ENCODE results near the gene TCEA3.

Gene TCEA3

DNA sequence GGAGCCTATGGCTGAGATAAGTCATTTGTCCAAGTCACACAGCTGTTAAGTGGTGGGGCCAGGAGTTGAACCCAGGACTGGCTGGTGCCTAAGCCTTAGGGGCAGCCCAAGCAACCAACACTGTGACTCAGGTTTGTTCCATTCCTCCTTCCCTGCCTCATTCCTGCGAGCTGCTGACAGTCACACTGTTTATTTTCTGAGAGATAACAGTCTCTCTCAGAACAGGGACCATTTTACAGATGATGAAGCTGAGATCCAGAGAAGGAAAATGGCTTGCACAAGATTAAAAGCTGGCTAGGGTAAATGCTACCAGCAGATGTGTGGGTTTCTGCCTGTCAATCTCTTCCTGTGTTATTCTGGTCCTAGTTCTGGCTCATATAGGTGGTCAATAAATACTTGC lies 24.3 kb upstream of the TCEA3 start:
- no peak overlapping the region for H3K4me3 ChIP-seq (ENCODE audit: low read length in 2 of 2)
- no peaks in the 10 kb centered on the region for H3K27me3 ChIP-seq (ENCODE audit: control insufficient read depth in 2 of 2, insufficient read depth in 2 of 2, low read length in 2 of 2)
- H3K9ac ChIP-seq (ENCODE audit: low read depth in 1 of 2, low read length in 2 of 2): no peak overlapping the region
- peaks cover 0 to 3% of the 10 kb centered on the region in 2 donors for H3K36me3 ChIP-seq (ENCODE audit: control insufficient read depth in 2 of 2, insufficient read depth in 2 of 2, low read length in 2 of 2)
- no peaks in the 10 kb centered on the region for H3K9me3 ChIP-seq (ENCODE audit: control insufficient read depth in 2 of 2, low read length in 2 of 2)
- peaks cover 21 to 30% of the 10 kb centered on the region in 2 donors for H3K4me1 ChIP-seq (ENCODE audit: control insufficient read depth in 2 of 2, insufficient read depth in 2 of 2, low read length in 2 of 2)
- no peak overlapping the region for H3K27ac ChIP-seq (ENCODE audit: low read depth in 2 of 2, low read length in 2 of 2)

DNA sequence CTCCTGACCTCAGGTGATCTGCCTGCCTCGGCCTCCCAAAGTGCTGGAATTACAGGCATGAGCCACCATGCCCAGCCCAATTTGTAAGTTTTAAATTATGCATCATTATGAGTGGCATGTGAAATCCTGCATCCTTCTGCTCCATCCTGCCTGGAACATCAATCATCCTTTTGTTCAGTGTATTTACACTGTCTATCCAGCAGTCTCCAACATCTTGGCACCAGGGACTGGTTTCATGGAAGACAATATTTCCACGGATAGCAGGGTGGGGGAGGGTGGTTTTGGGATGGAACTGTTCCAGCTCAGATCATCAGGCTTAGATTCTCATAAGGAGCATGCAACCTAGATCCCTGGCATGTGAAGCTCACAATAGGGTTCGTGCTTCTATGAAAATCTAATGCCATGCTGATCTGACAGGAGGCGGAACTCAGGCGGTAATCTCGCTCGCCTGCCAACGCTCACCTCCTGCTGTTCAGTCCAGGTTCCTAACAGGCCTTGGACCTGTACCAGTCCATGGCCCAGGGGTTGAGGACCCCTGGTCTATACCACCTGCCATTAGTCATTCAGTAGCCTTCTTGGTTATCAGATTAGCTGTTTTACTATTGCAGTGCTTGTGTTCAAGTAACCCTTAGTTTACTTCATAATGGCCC lies 22.2 kb upstream of the TCEA3 start:
- no peaks in the 10 kb centered on the region for H3K9me3 ChIP-seq (ENCODE audit: control insufficient read depth in 2 of 2, low read length in 2 of 2)
- peaks cover 0 to 6% of the 10 kb centered on the region in 2 donors for H3K36me3 ChIP-seq (ENCODE audit: control insufficient read depth in 2 of 2, insufficient read depth in 2 of 2, low read length in 2 of 2)
- no peak overlapping the region for H3K9ac ChIP-seq (ENCODE audit: low read depth in 1 of 2, low read length in 2 of 2)
- no peak overlapping the region for H3K27ac ChIP-seq (ENCODE audit: low read depth in 2 of 2, low read length in 2 of 2)
- peaks cover 12 to 20% of the 10 kb centered on the region in 2 donors for H3K4me1 ChIP-seq (ENCODE audit: control insufficient read depth in 2 of 2, insufficient read depth in 2 of 2, low read length in 2 of 2)
- no peaks in the 10 kb centered on the region for H3K27me3 ChIP-seq (ENCODE audit: control insufficient read depth in 2 of 2, insufficient read depth in 2 of 2, low read length in 2 of 2)
- no peak overlapping the region for H3K4me3 ChIP-seq (ENCODE audit: low read length in 2 of 2)

DNA sequence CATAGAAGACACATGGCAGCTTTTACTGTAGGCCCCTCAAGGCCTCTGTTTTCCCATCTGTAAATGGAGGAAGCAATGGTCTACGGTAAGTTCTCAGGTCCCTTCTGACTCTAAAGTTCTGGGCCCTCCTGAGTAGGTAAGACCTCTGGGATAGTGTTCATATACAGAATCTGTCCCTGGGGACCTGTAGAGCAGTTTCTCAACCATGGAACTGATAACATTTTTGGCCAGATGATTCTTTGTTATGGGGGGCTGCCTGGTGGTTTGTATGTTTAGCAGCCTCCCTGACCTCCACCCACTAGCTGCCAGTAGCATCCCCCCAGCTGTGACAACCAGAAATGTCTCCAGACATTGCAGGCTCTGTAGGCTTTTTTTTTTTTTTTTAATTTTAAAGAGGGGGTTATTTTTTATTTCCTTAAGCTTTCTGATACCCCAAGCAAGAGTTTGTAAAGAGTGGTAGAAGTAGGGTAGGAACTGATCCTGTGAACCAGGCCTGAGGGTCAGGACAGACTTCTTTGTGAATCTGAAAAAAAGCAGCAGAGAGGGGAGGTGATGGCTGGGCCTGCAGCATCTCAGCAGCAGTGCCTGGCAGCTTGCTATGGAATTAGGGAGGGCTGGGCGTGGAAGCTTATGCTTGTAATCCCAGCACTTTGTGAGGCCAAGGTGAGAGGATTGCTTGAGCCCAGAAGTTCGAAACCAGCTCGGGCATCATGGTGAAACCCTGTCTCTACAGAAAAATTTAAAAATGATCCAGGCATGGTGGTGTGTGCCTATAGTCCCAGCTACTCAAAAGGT lies 20.2 kb upstream of the TCEA3 start:
- Histone ChIP-seq H3K36me3 (ENCODE audit: control insufficient read depth in 2 of 2, insufficient read depth in 2 of 2, low read length in 2 of 2) (peaks cover 0 to 8% of the 10 kb centered on the region in 2 donors), H3K9me3 (ENCODE audit: control insufficient read depth in 2 of 2, low read length in 2 of 2) (no peaks in the 10 kb centered on the region), H3K4me1 (ENCODE audit: control insufficient read depth in 2 of 2, insufficient read depth in 2 of 2, low read length in 2 of 2) (peaks cover 0 to 2% of the 10 kb centered on the region in 2 donors), H3K4me3 (ENCODE audit: low read length in 2 of 2) (no peak overlapping the region), H3K9ac (ENCODE audit: low read depth in 1 of 2, low read length in 2 of 2) (no peak overlapping the region), H3K27ac (ENCODE audit: low read depth in 2 of 2, low read length in 2 of 2) (no peak overlapping the region), H3K27me3 (ENCODE audit: control insufficient read depth in 2 of 2, insufficient read depth in 2 of 2, low read length in 2 of 2) (no peaks in the 10 kb centered on the region)

DNA sequence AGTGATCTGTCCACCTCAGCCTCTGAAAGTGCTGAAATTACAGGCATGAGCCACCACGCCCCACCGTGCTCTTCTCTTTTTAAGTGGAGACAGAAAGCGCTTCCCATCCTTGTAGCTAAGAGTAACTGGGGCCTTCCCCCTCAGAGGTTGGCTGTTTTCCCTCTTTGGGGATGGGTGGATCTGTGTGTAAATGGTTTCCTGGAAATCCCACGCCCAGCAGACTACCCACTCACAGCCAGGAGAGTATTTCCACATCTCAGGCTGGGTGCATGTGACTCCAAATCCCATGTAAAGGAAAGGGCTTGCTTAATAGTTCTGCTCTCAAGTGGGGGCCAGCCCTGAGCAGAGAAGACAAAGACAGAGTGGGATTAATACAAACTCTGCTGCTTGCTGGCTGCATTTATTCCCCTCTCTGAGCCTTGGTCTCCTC lies 19.6 kb upstream of the TCEA3 start:
- no peaks in the 10 kb centered on the region for H3K4me1 ChIP-seq (ENCODE audit: control insufficient read depth in 2 of 2, insufficient read depth in 2 of 2, low read length in 2 of 2)
- H3K36me3 ChIP-seq (ENCODE audit: control insufficient read depth in 2 of 2, insufficient read depth in 2 of 2, low read length in 2 of 2): peaks cover 0 to 7% of the 10 kb centered on the region in 2 donors
- H3K27me3 ChIP-seq (ENCODE audit: control insufficient read depth in 2 of 2, insufficient read depth in 2 of 2, low read length in 2 of 2): no peaks in the 10 kb centered on the region
- H3K4me3 ChIP-seq (ENCODE audit: low read length in 2 of 2): no peak overlapping the region
- H3K9me3 ChIP-seq (ENCODE audit: control insufficient read depth in 2 of 2, low read length in 2 of 2): no peaks in the 10 kb centered on the region
- no peak overlapping the region for H3K27ac ChIP-seq (ENCODE audit: low read depth in 2 of 2, low read length in 2 of 2)
- no peak overlapping the region for H3K9ac ChIP-seq (ENCODE audit: low read depth in 1 of 2, low read length in 2 of 2)

DNA sequence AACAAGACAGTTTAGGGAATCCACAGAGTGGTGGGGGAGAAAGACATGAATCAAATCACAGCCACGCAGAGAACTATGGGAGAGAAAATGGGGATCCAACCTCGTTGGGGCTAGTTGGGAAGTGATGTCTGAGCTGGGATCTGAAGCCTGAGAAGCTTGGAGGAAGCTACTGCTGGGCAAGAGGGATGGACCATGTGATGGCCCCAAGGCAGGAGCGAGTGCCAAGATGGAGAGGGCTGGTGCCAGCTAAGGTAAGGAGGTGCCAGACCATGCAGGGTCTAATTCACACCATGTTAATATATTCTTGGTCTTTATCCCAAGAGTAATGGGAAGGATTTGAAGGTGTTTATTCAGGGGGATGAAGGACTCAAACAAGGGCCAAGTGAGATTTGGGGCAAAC lies 18.2 kb upstream of the TCEA3 start:
- no peaks in the 10 kb centered on the region for H3K4me1 ChIP-seq (ENCODE audit: control insufficient read depth in 2 of 2, insufficient read depth in 2 of 2, low read length in 2 of 2)
- no peak overlapping the region for H3K27ac ChIP-seq (ENCODE audit: low read depth in 2 of 2, low read length in 2 of 2)

DNA sequence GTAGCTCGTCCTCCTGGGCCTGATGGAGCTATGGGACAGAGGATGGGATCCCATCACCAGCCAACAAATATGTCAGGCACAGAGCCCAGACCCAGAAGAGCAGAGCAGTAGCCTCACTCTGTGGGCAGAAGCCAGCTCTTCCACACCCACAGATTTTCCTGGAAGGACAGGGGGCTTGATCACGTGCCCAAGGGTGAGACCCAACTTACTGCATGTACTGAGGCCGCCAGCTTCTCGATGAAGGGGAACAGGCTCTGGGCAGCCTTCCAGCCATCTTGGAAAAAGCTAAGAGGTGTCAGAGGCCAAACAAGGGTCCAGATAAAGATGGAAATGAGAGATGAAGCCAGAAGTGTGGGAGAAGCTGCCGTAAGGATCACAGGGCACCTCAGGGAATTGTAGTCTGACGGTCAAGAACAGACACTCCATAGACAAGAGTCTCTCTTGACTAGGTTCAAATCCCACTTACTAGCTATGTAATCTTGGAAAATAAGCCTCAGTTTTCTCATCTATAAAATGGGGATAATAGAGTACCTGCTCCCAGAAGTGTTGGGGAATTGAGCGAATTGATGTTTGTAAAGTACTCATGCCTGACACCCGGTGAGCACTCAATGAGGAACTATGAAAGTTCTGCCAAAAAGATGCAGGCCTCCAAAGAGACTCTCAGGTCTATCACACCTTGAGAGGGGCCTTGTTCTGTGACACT lies 17.0 kb upstream of the TCEA3 start:
- Histone ChIP-seq H3K27ac (ENCODE audit: low read depth in 2 of 2, low read length in 2 of 2) (no peak overlapping the region), H3K4me1 (ENCODE audit: control insufficient read depth in 2 of 2, insufficient read depth in 2 of 2, low read length in 2 of 2) (peaks cover 0 to 7% of the 10 kb centered on the region in 2 donors), H3K4me3 (ENCODE audit: low read length in 2 of 2) (no peak overlapping the region), H3K9me3 (ENCODE audit: control insufficient read depth in 2 of 2, low read length in 2 of 2) (no peaks in the 10 kb centered on the region), H3K9ac (ENCODE audit: low read depth in 1 of 2, low read length in 2 of 2) (no peak overlapping the region), H3K36me3 (ENCODE audit: control insufficient read depth in 2 of 2, insufficient read depth in 2 of 2, low read length in 2 of 2) (peaks cover 0 to 7% of the 10 kb centered on the region in 2 donors), H3K27me3 (ENCODE audit: control insufficient read depth in 2 of 2, insufficient read depth in 2 of 2, low read length in 2 of 2) (no peaks in the 10 kb centered on the region)

More for the DNA sequence above, 18.2 kb upstream of the TCEA3 start:
- Histone ChIP-seq H3K9ac (ENCODE audit: low read depth in 1 of 2, low read length in 2 of 2) (no peak overlapping the region), H3K27me3 (ENCODE audit: control insufficient read depth in 2 of 2, insufficient read depth in 2 of 2, low read length in 2 of 2) (no peaks in the 10 kb centered on the region), H3K4me3 (ENCODE audit: low read length in 2 of 2) (no peak overlapping the region), H3K36me3 (ENCODE audit: control insufficient read depth in 2 of 2, insufficient read depth in 2 of 2, low read length in 2 of 2) (peaks cover 0 to 7% of the 10 kb centered on the region in 2 donors), H3K9me3 (ENCODE audit: control insufficient read depth in 2 of 2, low read length in 2 of 2) (no peaks in the 10 kb centered on the region)

DNA sequence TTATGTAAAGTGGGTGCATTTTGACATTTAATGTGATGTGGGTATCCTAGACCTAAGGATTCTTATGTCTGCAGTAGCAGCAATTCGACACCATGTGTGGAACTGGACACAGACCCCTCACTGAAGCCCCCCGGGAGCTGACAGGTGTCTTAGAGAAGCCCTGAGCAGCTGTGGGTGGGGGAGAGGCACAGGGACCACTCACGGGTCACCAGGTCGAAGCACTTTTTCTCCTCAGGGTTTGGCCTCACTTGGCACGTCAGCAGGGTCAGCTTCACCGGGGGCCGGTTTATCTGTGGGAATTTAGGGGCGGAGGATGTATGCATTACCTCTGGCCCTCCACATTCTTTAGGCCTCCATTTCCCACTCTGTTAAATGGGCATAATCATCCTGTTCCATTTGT lies 14.0 kb upstream of the TCEA3 start:
- Histone ChIP-seq H3K36me3 (ENCODE audit: control insufficient read depth in 2 of 2, insufficient read depth in 2 of 2, low read length in 2 of 2) (peaks cover 0 to 14% of the 10 kb centered on the region in 2 donors), H3K9ac (ENCODE audit: low read depth in 1 of 2, low read length in 2 of 2) (no peak overlapping the region), H3K4me3 (ENCODE audit: low read length in 2 of 2) (no peak overlapping the region), H3K27ac (ENCODE audit: low read depth in 2 of 2, low read length in 2 of 2) (no peak overlapping the region), H3K9me3 (ENCODE audit: control insufficient read depth in 2 of 2, low read length in 2 of 2) (no peaks in the 10 kb centered on the region), H3K4me1 (ENCODE audit: control insufficient read depth in 2 of 2, insufficient read depth in 2 of 2, low read length in 2 of 2) (peaks cover 6 to 16% of the 10 kb centered on the region in 2 donors), H3K27me3 (ENCODE audit: control insufficient read depth in 2 of 2, insufficient read depth in 2 of 2, low read length in 2 of 2) (no peaks in the 10 kb centered on the region)

DNA sequence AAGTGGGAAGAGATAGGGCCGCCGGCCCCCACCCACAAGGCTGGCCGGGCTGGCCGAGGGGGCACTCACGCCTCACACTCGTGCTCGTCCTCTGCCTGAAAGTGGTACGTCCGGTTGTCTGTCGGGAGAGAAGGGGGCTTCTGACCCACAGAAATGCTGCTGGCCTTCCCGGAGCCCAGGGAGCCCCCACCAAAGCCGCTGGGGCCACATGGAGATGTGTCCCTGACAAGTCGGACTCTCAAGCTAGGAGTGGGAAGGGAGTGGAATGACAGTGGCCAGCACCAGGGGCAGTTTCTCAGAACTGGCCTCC lies 12.8 kb upstream of the TCEA3 start:
- H3K9ac ChIP-seq (ENCODE audit: low read depth in 1 of 2, low read length in 2 of 2): peak overlapping the region in 1 of 2 donors; percentile 36
- no peak overlapping the region for H3K4me3 ChIP-seq (ENCODE audit: low read length in 2 of 2)
- H3K36me3 ChIP-seq (ENCODE audit: control insufficient read depth in 2 of 2, insufficient read depth in 2 of 2, low read length in 2 of 2): peaks cover 9 to 21% of the 10 kb centered on the region in 2 donors
- no peaks in the 10 kb centered on the region for H3K9me3 ChIP-seq (ENCODE audit: control insufficient read depth in 2 of 2, low read length in 2 of 2)
- peak overlapping the region; percentile 90 for H3K27ac ChIP-seq (ENCODE audit: low read depth in 2 of 2, low read length in 2 of 2)
- no peaks in the 10 kb centered on the region for H3K27me3 ChIP-seq (ENCODE audit: control insufficient read depth in 2 of 2, insufficient read depth in 2 of 2, low read length in 2 of 2)
- peaks cover 6 to 16% of the 10 kb centered on the region in 2 donors for H3K4me1 ChIP-seq (ENCODE audit: control insufficient read depth in 2 of 2, insufficient read depth in 2 of 2, low read length in 2 of 2)

DNA sequence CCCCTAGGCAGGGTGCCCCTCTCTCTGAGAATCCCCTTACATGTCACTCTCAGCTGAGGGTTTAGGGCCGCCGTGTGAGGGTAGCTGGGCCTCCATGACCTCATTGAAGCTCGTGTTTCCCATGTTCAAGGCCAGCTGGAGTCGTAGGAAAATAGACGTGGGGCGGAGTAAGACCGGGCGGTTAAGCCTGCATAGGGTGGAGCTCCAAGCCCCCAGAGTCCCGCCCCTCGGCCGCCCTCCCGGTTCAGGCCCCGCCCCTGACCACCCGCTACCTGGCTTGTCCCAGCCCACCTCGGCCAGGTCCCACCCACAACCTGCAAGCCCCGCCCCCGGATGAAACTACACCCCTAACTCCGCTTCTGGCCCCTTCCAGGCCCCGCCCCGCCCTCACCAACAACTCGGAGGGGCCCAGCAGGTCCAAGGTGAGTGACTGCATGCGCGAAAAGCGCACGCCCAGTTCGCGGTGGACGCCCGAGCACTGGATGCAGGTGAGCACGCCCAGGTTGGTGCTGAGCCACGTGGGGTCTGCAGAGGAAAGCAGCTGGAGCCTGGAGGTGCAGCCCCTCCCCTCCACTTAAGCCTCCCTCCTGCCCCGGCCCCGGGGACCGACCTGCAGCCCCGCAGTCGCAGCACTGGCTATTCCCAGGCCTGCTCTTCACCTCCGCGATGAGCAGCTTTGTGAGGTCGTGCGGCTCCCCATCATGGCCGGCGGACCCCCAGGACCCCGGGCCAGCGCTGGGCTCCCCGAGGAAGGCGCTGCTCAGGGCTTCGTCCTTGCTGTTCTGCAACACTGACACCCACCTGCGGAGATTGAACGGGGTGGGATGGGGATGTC lies 12.2 kb upstream of the TCEA3 start:
- Histone ChIP-seq H3K36me3 (ENCODE audit: control insufficient read depth in 2 of 2, insufficient read depth in 2 of 2, low read length in 2 of 2) (peaks cover 11 to 18% of the 10 kb centered on the region in 2 donors), H3K27me3 (ENCODE audit: control insufficient read depth in 2 of 2, insufficient read depth in 2 of 2, low read length in 2 of 2) (no peaks in the 10 kb centered on the region), H3K4me1 (ENCODE audit: control insufficient read depth in 2 of 2, insufficient read depth in 2 of 2, low read length in 2 of 2) (peaks cover 6 to 16% of the 10 kb centered on the region in 2 donors), H3K4me3 (ENCODE audit: low read length in 2 of 2) (peak overlapping the region; percentile 31 to 46), H3K27ac (ENCODE audit: low read depth in 2 of 2, low read length in 2 of 2) (peak overlapping the region; percentile 90), H3K9me3 (ENCODE audit: control insufficient read depth in 2 of 2, low read length in 2 of 2) (no peaks in the 10 kb centered on the region), H3K9ac (ENCODE audit: low read depth in 1 of 2, low read length in 2 of 2) (peak overlapping the region; percentile 41 to 60)

Data from mucosa of rectum (tissue), 2 donors.